Measurements from ENCODE around the gene CENPF. TPM values are rescaled to one million over a fixed set of nuclear protein-coding genes. Genes with fewer than 3 reads are reported as not detected.

Gene CENPF
- total and polyA plus RNA-seq, 2 of the 13 experiments (the other 11 are each of a cell fraction or from before 2014, with no cell fraction given): 14.7 to 84.9 TPM

GRCh38 chr1:214636436-214636835 is 33.4 kb downstream of the CENPF start:
- no peak for DNase-seq (ENCODE audit: low spot score)
- no peak overlapping the region for H2AFZ ChIP-seq (ENCODE audit: low read length)
- ChIA-PET CTCF (ENCODE audit: low intra/inter-chr PET ratio, low total read pairs) (interaction anchor here (1.8 kb wide), 1 partner anchor 423 kb away, joined by 8 read pairs; no protein-coding TSS in a partner anchor), POLR2A (no interaction called here)
- H3K4me2 ChIP-seq (ENCODE audit: low read depth, low read length): no peak overlapping the region
- WGBS (ENCODE audit: low lambda C conversion rate): 94% methylated on average over 5 of the region's 5 CpGs
- H3K27ac ChIP-seq (ENCODE audit: extremely low read length, insufficient read depth, low read length): no peak overlapping the region
- no peaks in the 10 kb centered on the region for H3K9me3 ChIP-seq (ENCODE audit: low read length)
- TF ChIP-seq ZBTB4 (CRISPR knock-in tag; IDR thresholded peaks at IDR 0.05; ENCODE audit: borderline replicate concordance) (no peak), NCOA1 (CRISPR knock-in tag; IDR thresholded peaks at IDR 0.05) (no peak), HNF4G (IDR thresholded peaks at IDR 0.05; ENCODE audit: borderline replicate concordance, low read depth, low read length) (no peak), HNF4G (CRISPR knock-in tag; IDR thresholded peaks at IDR 0.05; ENCODE audit: borderline replicate concordance, low read depth) (no peak), CEBPZ (IDR thresholded peaks at IDR 0.05; ENCODE audit: low read length) (no peak), ZFP62 (CRISPR knock-in tag; IDR thresholded peaks at IDR 0.05) (no peak)
- no peak overlapping the region for H3K9ac ChIP-seq (ENCODE audit: insufficient read depth, low read depth, low read length)
- no peaks in the 10 kb centered on the region for H3K4me1 ChIP-seq (ENCODE audit: insufficient read depth, low read length)
- in situ Hi-C loops (cut with HindIII; ENCODE audit: extremely low pct_ligation_motif_present, low pct_unique_long_range_greater_than_20kb) (no loop called here), intact Hi-C loops (cut with micrococcal nuclease; ENCODE audit: unreplicated experiment) (loop anchor here (2.0 kb wide), 1 partner anchor 422 kb away; no protein-coding TSS in a partner anchor)
- H3K27me3 ChIP-seq (ENCODE audit: control insufficient read depth in 1 of 2, insufficient read depth in 2 of 2, low read length in 2 of 2): no peaks in the 10 kb centered on the region
- H3K79me2 ChIP-seq (ENCODE audit: insufficient read depth, low read length): no peaks in the 10 kb centered on the region
- FAIRE-seq: no peak
- BruUV-seq (replicated peaks): no TSS peak
- H4K20me1 ChIP-seq (ENCODE audit: insufficient read depth, low read length): no peaks in the 10 kb centered on the region
- H3K36me3 ChIP-seq (replicated peaks in 1 of 2; ENCODE audit: control insufficient read depth in 1 of 2, insufficient read depth in 2 of 2, low read length in 2 of 2): peaks cover 19 to 85% of the 10 kb centered on the region in 2 experiments
- ATAC-seq: no peak
- no peak overlapping the region for H3K4me3 ChIP-seq (replicated peaks in 1 of 3; ENCODE audit: insufficient read depth in 1 of 3, low read depth in 2 of 3, low read length in 3 of 3)
